ENCODE data around the gene RBMS1.
A peak's percentile ranks its signal among the peaks of the same experiment; 100 is the strongest.
"Not testable (repeated sequence)": the region's sequence is repeated elsewhere in the genome, so short reads cannot be mapped to it uniquely, and the experiment has no call there.

Gene RBMS1

GRCh38 chr2:160472839-160473251 lies 20.8 kb downstream of the RBMS1 start:
- no peak for FAIRE-seq
- DNase-seq (ENCODE audit: low spot score), result no peak

GRCh38 chr2:160471950-160472349 lies 21.7 kb downstream of the RBMS1 start:
- FAIRE-seq (no peak), DNase-seq (ENCODE audit: low spot score) (no peak)

GRCh38 chr2:160469621-160470204 lies 23.9 kb downstream of the RBMS1 start:
- FAIRE-seq (no peak), DNase-seq (ENCODE audit: low spot score) (no peak)

GRCh38 chr2:160469164-160469563 lies 24.4 kb downstream of the RBMS1 start:
- DNase-seq (ENCODE audit: low spot score) (no peak), FAIRE-seq (no peak)

GRCh38 chr2:160467086-160467485 lies 26.5 kb downstream of the RBMS1 start:
- FAIRE-seq (no peak), DNase-seq (ENCODE audit: low spot score) (no peak)

- DNase-seq (ENCODE audit: low spot score) (no peak), FAIRE-seq (no peak)
Observed at GRCh38 chr2:160465406-160465805, 28.2 kb downstream of the RBMS1 start.

GRCh38 chr2:160465002-160465401 lies 28.6 kb downstream of the RBMS1 start:
- no peak for DNase-seq (ENCODE audit: low spot score)
- no peak for FAIRE-seq

- FAIRE-seq, result no peak
- no peak for DNase-seq (ENCODE audit: low spot score)
Observed at GRCh38 chr2:160464017-160464416, 29.6 kb downstream of the RBMS1 start.

GRCh38 chr2:160463245-160463644 lies 30.4 kb downstream of the RBMS1 start:
- FAIRE-seq (no peak), DNase-seq (ENCODE audit: low spot score) (no peak)

- FAIRE-seq, result no peak
Observed at GRCh38 chr2:160460333-160460731, 33.3 kb downstream of the RBMS1 start.

GRCh38 chr2:160459538-160460332 lies 33.9 kb downstream of the RBMS1 start:
- DNase-seq (ENCODE audit: low spot score) (no peak), FAIRE-seq (no peak)

More at GRCh38 chr2:160460333-160460731, 33.3 kb downstream of the RBMS1 start:
- peak; percentile 16 for DNase-seq (ENCODE audit: low spot score)

- no peak for DNase-seq (ENCODE audit: low spot score)
- FAIRE-seq, result no peak
Observed at GRCh38 chr2:160458718-160459453, 34.7 kb downstream of the RBMS1 start.

GRCh38 chr2:160457588-160457987 lies 36.0 kb downstream of the RBMS1 start:
- no peak for FAIRE-seq
- no peak for DNase-seq (ENCODE audit: low spot score)

GRCh38 chr2:160454070-160454797 lies 39.4 kb downstream of the RBMS1 start:
- no peak for DNase-seq (ENCODE audit: low spot score)
- FAIRE-seq, result no peak

- FAIRE-seq (no peak), DNase-seq (ENCODE audit: low spot score) (no peak)
Observed at GRCh38 chr2:160453111-160453820, 40.3 kb downstream of the RBMS1 start.

- no peak for DNase-seq (ENCODE audit: low spot score)
- FAIRE-seq, result no peak
Observed at GRCh38 chr2:160450486-160450885, 43.1 kb downstream of the RBMS1 start.

- DNase-seq (ENCODE audit: low spot score); FAIRE-seq: not testable (repeated sequence)
Observed at GRCh38 chr2:160448821-160449220, 44.8 kb downstream of the RBMS1 start.

GRCh38 chr2:160445673-160446072 lies 47.9 kb downstream of the RBMS1 start:
- FAIRE-seq (no peak), DNase-seq (ENCODE audit: low spot score) (no peak)

- FAIRE-seq (no peak), DNase-seq (ENCODE audit: low spot score) (no peak)
Observed at GRCh38 chr2:160442603-160443002, 51.0 kb downstream of the RBMS1 start.

GRCh38 chr2:160440888-160441287 lies 52.7 kb downstream of the RBMS1 start:
- FAIRE-seq (no peak), DNase-seq (ENCODE audit: low spot score) (no peak)

- not testable (repeated sequence) for FAIRE-seq; DNase-seq (ENCODE audit: low spot score)
Observed at GRCh38 chr2:160439038-160439437, 54.6 kb downstream of the RBMS1 start.

Data from RCC 7860 (cell line).